ENCODE measurements around the gene MAML2. TPM values are rescaled to one million over a fixed set of nuclear protein-coding genes. Genes with fewer than 3 reads are reported as not detected.

MAML2 gene
- total and polyA plus RNA-seq, 8 donors = 1.3 to 22.8 (median 12.1) TPM

DNA sequence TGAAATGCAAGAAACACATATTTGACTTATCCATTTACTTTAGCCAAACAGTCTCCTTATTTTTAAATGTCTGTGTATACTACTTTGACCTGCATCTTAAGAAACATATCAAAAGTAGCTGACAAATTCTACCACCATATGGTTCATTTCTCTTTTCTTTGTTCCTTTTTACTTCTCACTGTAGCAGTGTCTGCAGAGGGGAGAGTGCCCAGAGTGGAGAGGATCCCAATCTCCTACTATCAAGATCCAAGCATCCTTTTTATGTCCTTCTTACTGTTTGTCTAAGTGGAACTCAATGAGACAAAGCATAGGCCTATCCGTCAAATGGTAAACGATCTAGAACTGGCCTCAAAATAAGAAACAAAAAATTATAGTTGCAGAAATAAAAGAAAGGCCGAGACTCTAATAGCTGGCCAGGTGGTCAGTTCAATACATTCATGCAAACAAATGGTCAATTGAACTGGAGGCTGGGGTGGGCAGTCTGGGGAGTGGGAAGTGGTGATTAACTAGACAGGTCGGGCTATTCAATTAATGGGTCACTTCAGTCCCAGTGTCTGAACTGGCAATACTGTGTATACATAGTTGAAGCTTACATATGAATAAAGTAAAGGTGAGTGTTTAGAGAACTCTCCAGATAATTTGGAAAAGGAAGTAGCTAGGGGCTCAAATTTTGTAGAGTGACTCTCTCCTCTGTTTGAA lies 149.1 kb downstream of the MAML2 start:
- 77 to 84% (median 82%) methylated on average over 4 of the region's 4 CpGs for WGBS, 5 donors

DNA sequence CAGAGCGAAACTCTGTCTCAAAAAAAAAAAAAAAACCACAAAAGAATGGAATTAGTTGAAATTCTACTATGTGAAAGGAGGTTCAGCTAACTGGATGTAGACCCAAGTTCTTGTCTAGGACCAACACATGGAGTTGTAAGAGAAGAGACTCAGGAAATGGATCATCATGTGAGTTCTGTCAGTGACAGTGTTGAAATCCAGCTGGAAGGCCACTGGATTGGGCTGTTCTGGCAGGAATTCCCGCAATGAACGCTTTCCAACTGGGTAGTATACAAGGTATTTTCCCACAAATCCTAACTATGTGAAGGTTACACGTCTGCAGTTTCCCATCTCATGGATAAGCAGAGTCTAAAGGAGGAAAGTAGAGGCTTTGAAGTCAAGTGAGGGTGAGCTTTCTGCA lies 151.2 kb downstream of the MAML2 start:
- Histone ChIP-seq H3K27ac (no peak overlapping the region), H3K4me3 (no peak overlapping the region), H3K36me3 (no peaks in the 10 kb centered on the region), H3K4me1 (peaks cover 0 to 34% (median 8%) of the 10 kb centered on the region in 4 donors), H3K27me3 (no peaks in the 10 kb centered on the region), H3K9me3 (no peaks in the 10 kb centered on the region)
- WGBS, 5 donors = 79 to 90% (median 89%) methylated on average over 4 of the region's 4 CpGs
- intact Hi-C loops (cut with DNase I; ENCODE audit: low total_unique reads) = no loop called here
- no peak for DNase-seq
- TF ChIP-seq POLR2AphosphoS5 (IDR thresholded peaks at IDR 0.05) = no peak
- TF ChIP-seq, protein P1, sequence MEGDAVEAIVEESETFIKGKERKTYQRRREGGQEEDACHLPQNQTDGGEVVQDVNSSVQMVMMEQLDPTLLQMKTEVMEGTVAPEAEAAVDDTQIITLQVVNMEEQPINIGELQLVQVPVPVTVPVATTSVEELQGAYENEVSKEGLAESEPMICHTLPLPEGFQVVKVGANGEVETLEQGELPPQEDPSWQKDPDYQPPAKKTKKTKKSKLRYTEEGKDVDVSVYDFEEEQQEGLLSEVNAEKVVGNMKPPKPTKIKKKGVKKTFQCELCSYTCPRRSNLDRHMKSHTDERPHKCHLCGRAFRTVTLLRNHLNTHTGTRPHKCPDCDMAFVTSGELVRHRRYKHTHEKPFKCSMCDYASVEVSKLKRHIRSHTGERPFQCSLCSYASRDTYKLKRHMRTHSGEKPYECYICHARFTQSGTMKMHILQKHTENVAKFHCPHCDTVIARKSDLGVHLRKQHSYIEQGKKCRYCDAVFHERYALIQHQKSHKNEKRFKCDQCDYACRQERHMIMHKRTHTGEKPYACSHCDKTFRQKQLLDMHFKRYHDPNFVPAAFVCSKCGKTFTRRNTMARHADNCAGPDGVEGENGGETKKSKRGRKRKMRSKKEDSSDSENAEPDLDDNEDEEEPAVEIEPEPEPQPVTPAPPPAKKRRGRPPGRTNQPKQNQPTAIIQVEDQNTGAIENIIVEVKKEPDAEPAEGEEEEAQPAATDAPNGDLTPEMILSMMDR (IDR thresholded peaks at IDR 0.05) = no peak
- no peak for TF ChIP-seq POLR2A (IDR thresholded peaks at IDR 0.05)
- no peak for TF ChIP-seq EP300 (IDR thresholded peaks at IDR 0.05)

More for the DNA sequence above, 149.1 kb downstream of the MAML2 start:
- Histone ChIP-seq H3K36me3 (no peaks in the 10 kb centered on the region), H3K27me3 (no peaks in the 10 kb centered on the region), H3K9me3 (no peaks in the 10 kb centered on the region), H3K27ac (no peak overlapping the region), H3K4me1 (peaks cover 7 to 37% (median 16%) of the 10 kb centered on the region in 4 donors), H3K4me3 (no peak overlapping the region)
- intact Hi-C loops (cut with DNase I; ENCODE audit: low total_unique reads) = no loop called here
- no peak for DNase-seq
- TF ChIP-seq, protein P1 (IDR thresholded peaks at IDR 0.05) = no peak
- TF ChIP-seq POLR2A (IDR thresholded peaks at IDR 0.05) = no peak
- TF ChIP-seq POLR2AphosphoS5 (IDR thresholded peaks at IDR 0.05) = no peak
- no peak for TF ChIP-seq EP300 (IDR thresholded peaks at IDR 0.05)

DNA sequence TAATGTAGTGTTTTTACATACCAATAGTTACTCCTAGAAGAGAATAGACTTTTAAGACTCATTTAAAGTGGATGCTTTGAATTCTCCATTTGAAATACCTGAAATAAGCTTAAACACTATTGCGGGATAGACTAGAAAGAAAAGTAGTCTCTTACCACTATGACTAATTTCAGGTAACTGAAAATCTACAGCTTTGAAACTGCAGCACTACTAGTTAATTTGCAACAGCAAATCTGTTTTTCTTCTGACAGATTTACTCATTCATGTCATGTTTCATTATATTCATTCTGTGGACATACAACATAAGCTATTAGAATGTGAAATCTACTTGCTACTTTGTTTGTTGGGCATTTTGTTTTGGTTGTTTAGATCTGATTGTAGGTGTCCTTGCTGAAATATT lies 153.6 kb downstream of the MAML2 start:
- Histone ChIP-seq H3K27ac (no peak overlapping the region), H3K27me3 (no peaks in the 10 kb centered on the region), H3K4me3 (no peak overlapping the region), H3K36me3 (no peaks in the 10 kb centered on the region), H3K9me3 (no peaks in the 10 kb centered on the region), H3K4me1 (peaks cover 0 to 27% (median 8%) of the 10 kb centered on the region in 4 donors)
- 88 to 94% (median 91%) methylated on average over 1 of the region's 1 CpG for WGBS, 5 donors
- intact Hi-C loops (cut with DNase I; ENCODE audit: low total_unique reads) = no loop called here
- DNase-seq = no peak
- TF ChIP-seq POLR2AphosphoS5 (IDR thresholded peaks at IDR 0.05) (no peak), POLR2A (IDR thresholded peaks at IDR 0.05) (no peak), EP300 (IDR thresholded peaks at IDR 0.05) (no peak)
- TF ChIP-seq, protein P1 (IDR thresholded peaks at IDR 0.05) = no peak

DNA sequence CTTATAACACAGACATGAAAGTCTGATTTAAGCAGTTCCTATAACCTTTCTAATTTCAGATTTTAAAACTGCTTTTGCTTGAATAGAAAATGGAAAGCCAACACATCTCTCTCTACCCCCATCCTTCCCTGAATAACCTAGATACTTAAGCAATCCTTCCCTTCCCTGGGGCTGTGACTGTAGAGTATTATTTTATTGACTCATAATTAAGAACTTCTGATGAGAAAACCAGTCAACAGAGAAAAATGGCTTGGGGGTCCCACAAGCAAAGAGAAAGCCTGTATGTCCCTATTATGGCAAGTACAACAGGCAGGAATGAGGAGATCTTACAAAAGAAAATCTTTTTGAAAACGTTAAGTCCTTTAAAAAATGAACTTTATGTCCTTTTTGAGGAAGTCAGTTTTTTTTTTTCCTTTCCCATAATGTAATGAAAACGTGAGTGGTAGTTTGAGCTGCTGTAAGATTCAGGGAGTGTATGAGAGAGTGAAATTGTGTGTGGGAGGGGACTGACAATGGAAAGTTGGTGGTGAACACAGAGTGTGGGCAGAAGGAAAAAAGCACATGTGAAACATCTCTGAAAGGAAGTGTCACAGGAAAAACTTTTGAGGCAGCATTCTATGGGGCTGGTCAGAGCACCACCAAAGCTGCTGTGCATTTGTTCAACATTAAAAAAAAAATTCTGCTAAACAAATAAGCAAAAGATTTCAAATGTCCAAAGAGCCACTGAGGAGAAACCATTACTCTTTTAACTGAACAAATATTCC lies 154.6 kb downstream of the MAML2 start:
- no peak for TF ChIP-seq EP300 (IDR thresholded peaks at IDR 0.05)
- TF ChIP-seq POLR2A (IDR thresholded peaks at IDR 0.05) = no peak
- TF ChIP-seq, protein P1 (IDR thresholded peaks at IDR 0.05) = no peak
- H3K9me3 ChIP-seq = no peaks in the 10 kb centered on the region
- H3K36me3 ChIP-seq = no peaks in the 10 kb centered on the region
- DNase-seq = peak in 1 of 2 donors; percentile 48
- peaks cover 0 to 20% (median 5%) of the 10 kb centered on the region in 4 donors for H3K4me1 ChIP-seq
- no peak overlapping the region for H3K4me3 ChIP-seq
- WGBS, 5 donors = 24 to 62% (median 46%) methylated on average over 2 of the region's 2 CpGs
- intact Hi-C loops (cut with DNase I; ENCODE audit: low total_unique reads) = no loop called here
- peak overlapping the region in 3 of 5 donors; percentile 41 to 52 (median 47) for H3K27ac ChIP-seq
- H3K27me3 ChIP-seq = no peaks in the 10 kb centered on the region

Data from stomach (tissue), 9 donors.